Measurements from ENCODE around the gene CADM1.

CADM1 gene

DNA sequence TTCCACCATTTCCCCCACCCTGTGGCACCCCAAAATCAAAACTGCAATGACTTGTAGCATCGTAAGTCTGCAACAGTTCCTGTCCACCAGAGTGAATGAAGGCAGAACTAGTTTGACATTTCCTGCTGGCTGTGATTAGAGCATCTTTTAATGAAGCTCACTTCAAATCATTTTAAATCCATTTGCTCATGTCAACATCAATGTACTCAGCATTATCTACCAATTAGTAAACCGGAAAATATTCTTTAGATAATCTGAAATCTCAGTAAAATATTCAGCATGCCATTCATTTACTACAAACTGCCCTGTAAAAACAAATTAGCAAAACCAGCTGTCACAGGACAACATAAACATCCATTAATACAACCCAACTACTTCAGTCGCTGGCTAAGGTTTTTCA lies 38.1 kb downstream of the CADM1 start:
- H3K36me3 ChIP-seq (replicated peaks in 1 of 2; ENCODE audit: control insufficient read depth in 2 of 2, insufficient read depth in 2 of 2, low read length in 2 of 2): no peaks in the 10 kb centered on the region
- no peak overlapping the region for H3K9ac ChIP-seq (ENCODE audit: low read depth, low read length, poor library complexity)
- no peaks in the 10 kb centered on the region for H3K79me1 ChIP-seq (ENCODE audit: low read depth, low read length)
- no peak overlapping the region for H3K14ac ChIP-seq (ENCODE audit: low read length)
- H4K8ac ChIP-seq (ENCODE audit: low read depth, low read length): no peak overlapping the region
- no peak overlapping the region for H2AFZ ChIP-seq (ENCODE audit: low read length)
- H3K9me3 ChIP-seq (replicated peaks in 1 of 2; ENCODE audit: control insufficient read depth in 2 of 2, insufficient read depth in 1 of 2, low read depth in 1 of 2, low read length in 2 of 2): no peaks in the 10 kb centered on the region
- H3K4ac ChIP-seq (ENCODE audit: low read length): no peak overlapping the region
- peaks cover 4 to 5% of the 10 kb centered on the region in 2 donors for H3K4me1 ChIP-seq (ENCODE audit: control insufficient read depth in 2 of 2, insufficient read depth in 1 of 2, low read depth in 1 of 2, low read length in 2 of 2)
- no peak overlapping the region for H3K4me3 ChIP-seq (ENCODE audit: low read length in 2 of 2)
- WGBS, 2 donors (ENCODE audit: extremely low coverage in 2 of 2, insufficient read length in 2 of 2, insufficient replicate concordance in 1 of 2): no CpG with 5 or more reads among the region's 3 CpGs
- H3K23ac ChIP-seq (ENCODE audit: low read depth, low read length, poor library complexity): no peak overlapping the region
- no peak overlapping the region for H2BK12ac ChIP-seq (ENCODE audit: low read length)
- H3K27me3 ChIP-seq (ENCODE audit: control insufficient read depth in 3 of 3, insufficient read depth in 3 of 3, low read depth in 1 of 3, low read length in 3 of 3): no peaks in the 10 kb centered on the region
- no peak overlapping the region for H2AK5ac ChIP-seq (ENCODE audit: low read depth, low read length)
- H3K27ac ChIP-seq (replicated peaks; ENCODE audit: low read length): no peak overlapping the region
- H2BK5ac ChIP-seq (ENCODE audit: low read length): no peak overlapping the region
- no peak overlapping the region for H4K91ac ChIP-seq (ENCODE audit: low read depth, low read length, poor library complexity)
- H3K18ac ChIP-seq (ENCODE audit: low read length): no peak overlapping the region
- no peak for DNase-seq (ENCODE audit: low spot score)
- no peak overlapping the region for H2BK15ac ChIP-seq (ENCODE audit: low read length)
- no peak overlapping the region for H3K4me2 ChIP-seq (ENCODE audit: insufficient read depth, low read length, poor library complexity, severe bottlenecking)
- no peak overlapping the region for H2BK120ac ChIP-seq (ENCODE audit: low read depth, low read length)

- Histone ChIP-seq H3K79me1 (ENCODE audit: low read depth, low read length) (no peaks in the 10 kb centered on the region), H3K18ac (ENCODE audit: low read length) (no peak overlapping the region), H3K9me3 (replicated peaks in 1 of 2; ENCODE audit: control insufficient read depth in 2 of 2, insufficient read depth in 1 of 2, low read depth in 1 of 2, low read length in 2 of 2) (no peaks in the 10 kb centered on the region), H2BK120ac (ENCODE audit: low read depth, low read length) (no peak overlapping the region), H2AK5ac (ENCODE audit: low read depth, low read length) (no peak overlapping the region), H3K9ac (ENCODE audit: low read depth, low read length, poor library complexity) (no peak overlapping the region), H3K23ac (ENCODE audit: low read depth, low read length, poor library complexity) (no peak overlapping the region), H4K8ac (ENCODE audit: low read depth, low read length) (no peak overlapping the region), H4K91ac (ENCODE audit: low read depth, low read length, poor library complexity) (no peak overlapping the region), H2BK12ac (ENCODE audit: low read length) (no peak overlapping the region), H3K27ac (replicated peaks; ENCODE audit: low read length) (no peak overlapping the region), H3K14ac (ENCODE audit: low read length) (no peak overlapping the region), H3K4me2 (ENCODE audit: insufficient read depth, low read length, poor library complexity, severe bottlenecking) (no peak overlapping the region), H3K4ac (ENCODE audit: low read length) (no peak overlapping the region), H2BK15ac (ENCODE audit: low read length) (no peak overlapping the region), H2AFZ (ENCODE audit: low read length) (no peak overlapping the region), H3K27me3 (ENCODE audit: control insufficient read depth in 3 of 3, insufficient read depth in 3 of 3, low read depth in 1 of 3, low read length in 3 of 3) (no peaks in the 10 kb centered on the region), H3K4me1 (ENCODE audit: control insufficient read depth in 2 of 2, insufficient read depth in 1 of 2, low read depth in 1 of 2, low read length in 2 of 2) (peaks cover 5 to 6% of the 10 kb centered on the region in 2 donors), H2BK5ac (ENCODE audit: low read length) (no peak overlapping the region), H3K4me3 (ENCODE audit: low read length in 2 of 2) (no peak overlapping the region), H3K36me3 (replicated peaks in 1 of 2; ENCODE audit: control insufficient read depth in 2 of 2, insufficient read depth in 2 of 2, low read length in 2 of 2) (no peaks in the 10 kb centered on the region)
- no peak for DNase-seq (ENCODE audit: low spot score)
- no CpG with 5 or more reads among the region's 2 CpGs for WGBS, 2 donors (ENCODE audit: extremely low coverage in 2 of 2, insufficient read length in 2 of 2, insufficient replicate concordance in 1 of 2)
These were observed 39.9 kb downstream of the CADM1 start for GRCh38 chr11:115464269-115464668.

DNA sequence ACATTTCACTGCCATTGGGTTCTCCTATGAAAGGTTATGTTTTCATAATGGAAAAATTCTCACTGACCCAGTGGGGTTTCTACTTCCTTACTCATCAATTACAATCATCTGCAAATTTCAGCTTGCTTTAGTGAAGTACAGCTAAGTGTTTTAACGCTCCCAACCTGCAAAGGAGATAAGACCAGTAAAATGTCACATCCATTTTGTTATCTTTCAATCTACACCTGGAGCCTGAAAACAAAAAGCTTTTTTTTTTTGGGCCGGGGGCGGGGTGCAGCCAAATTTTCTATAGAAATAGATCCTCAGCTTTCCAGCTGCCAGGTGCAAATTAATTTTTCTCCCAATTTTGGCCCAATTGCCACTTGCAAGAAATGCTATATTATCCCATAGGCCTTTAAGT lies 40.6 kb downstream of the CADM1 start:
- Histone ChIP-seq H4K8ac (ENCODE audit: low read depth, low read length) (no peak overlapping the region), H3K4ac (ENCODE audit: low read length) (no peak overlapping the region)

GRCh38 chr11:115462757-115463156 lies 41.5 kb downstream of the CADM1 start:
- H2BK120ac ChIP-seq (ENCODE audit: low read depth, low read length): no peak overlapping the region
- H3K23ac ChIP-seq (ENCODE audit: low read depth, low read length, poor library complexity): no peak overlapping the region
- H2AK5ac ChIP-seq (ENCODE audit: low read depth, low read length): no peak overlapping the region
- no peaks in the 10 kb centered on the region for H3K36me3 ChIP-seq (replicated peaks in 1 of 2; ENCODE audit: control insufficient read depth in 2 of 2, insufficient read depth in 2 of 2, low read length in 2 of 2)
- no peak overlapping the region for H3K4me3 ChIP-seq (ENCODE audit: low read length in 2 of 2)
- no peak overlapping the region for H2BK15ac ChIP-seq (ENCODE audit: low read length)
- no peak for DNase-seq (ENCODE audit: low spot score)
- no peak overlapping the region for H4K8ac ChIP-seq (ENCODE audit: low read depth, low read length)
- no peaks in the 10 kb centered on the region for H3K9me3 ChIP-seq (replicated peaks in 1 of 2; ENCODE audit: control insufficient read depth in 2 of 2, insufficient read depth in 1 of 2, low read depth in 1 of 2, low read length in 2 of 2)
- no peaks in the 10 kb centered on the region for H3K27me3 ChIP-seq (ENCODE audit: control insufficient read depth in 3 of 3, insufficient read depth in 3 of 3, low read depth in 1 of 3, low read length in 3 of 3)
- no peak overlapping the region for H3K18ac ChIP-seq (ENCODE audit: low read length)
- H3K79me1 ChIP-seq (ENCODE audit: low read depth, low read length): no peaks in the 10 kb centered on the region
- no peak overlapping the region for H4K91ac ChIP-seq (ENCODE audit: low read depth, low read length, poor library complexity)
- no peak overlapping the region for H3K27ac ChIP-seq (replicated peaks; ENCODE audit: low read length)
- H3K4me2 ChIP-seq (ENCODE audit: insufficient read depth, low read length, poor library complexity, severe bottlenecking): no peak overlapping the region
- peaks cover 5 to 6% of the 10 kb centered on the region in 2 donors for H3K4me1 ChIP-seq (ENCODE audit: control insufficient read depth in 2 of 2, insufficient read depth in 1 of 2, low read depth in 1 of 2, low read length in 2 of 2)
- H3K14ac ChIP-seq (ENCODE audit: low read length): no peak overlapping the region
- H3K4ac ChIP-seq (ENCODE audit: low read length): no peak overlapping the region
- no peak overlapping the region for H3K9ac ChIP-seq (ENCODE audit: low read depth, low read length, poor library complexity)
- no CpG with 5 or more reads among the region's 1 CpG for WGBS, 2 donors (ENCODE audit: extremely low coverage in 2 of 2, insufficient read length in 2 of 2, insufficient replicate concordance in 1 of 2)
- H2AFZ ChIP-seq (ENCODE audit: low read length): no peak overlapping the region
- no peak overlapping the region for H2BK12ac ChIP-seq (ENCODE audit: low read length)
- H2BK5ac ChIP-seq (ENCODE audit: low read length): no peak overlapping the region

More for the DNA sequence above, 40.6 kb downstream of the CADM1 start:
- Histone ChIP-seq H3K4me2 (ENCODE audit: insufficient read depth, low read length, poor library complexity, severe bottlenecking) (no peak overlapping the region), H3K36me3 (replicated peaks in 1 of 2; ENCODE audit: control insufficient read depth in 2 of 2, insufficient read depth in 2 of 2, low read length in 2 of 2) (no peaks in the 10 kb centered on the region), H3K14ac (ENCODE audit: low read length) (no peak overlapping the region), H2BK5ac (ENCODE audit: low read length) (no peak overlapping the region), H2BK120ac (ENCODE audit: low read depth, low read length) (no peak overlapping the region), H3K9ac (ENCODE audit: low read depth, low read length, poor library complexity) (no peak overlapping the region), H3K79me1 (ENCODE audit: low read depth, low read length) (no peaks in the 10 kb centered on the region), H4K91ac (ENCODE audit: low read depth, low read length, poor library complexity) (no peak overlapping the region), H3K4me3 (ENCODE audit: low read length in 2 of 2) (no peak overlapping the region), H3K27me3 (ENCODE audit: control insufficient read depth in 3 of 3, insufficient read depth in 3 of 3, low read depth in 1 of 3, low read length in 3 of 3) (no peaks in the 10 kb centered on the region), H2AK5ac (ENCODE audit: low read depth, low read length) (no peak overlapping the region), H2AFZ (ENCODE audit: low read length) (no peak overlapping the region), H3K18ac (ENCODE audit: low read length) (no peak overlapping the region), H3K23ac (ENCODE audit: low read depth, low read length, poor library complexity) (no peak overlapping the region), H3K9me3 (replicated peaks in 1 of 2; ENCODE audit: control insufficient read depth in 2 of 2, insufficient read depth in 1 of 2, low read depth in 1 of 2, low read length in 2 of 2) (no peaks in the 10 kb centered on the region), H2BK12ac (ENCODE audit: low read length) (no peak overlapping the region), H3K27ac (replicated peaks; ENCODE audit: low read length) (no peak overlapping the region), H3K4me1 (ENCODE audit: control insufficient read depth in 2 of 2, insufficient read depth in 1 of 2, low read depth in 1 of 2, low read length in 2 of 2) (peaks cover 5 to 6% of the 10 kb centered on the region in 2 donors), H2BK15ac (ENCODE audit: low read length) (no peak overlapping the region)
- WGBS, 2 donors (ENCODE audit: extremely low coverage in 2 of 2, insufficient read length in 2 of 2, insufficient replicate concordance in 1 of 2): no CpG with 5 or more reads among the region's 3 CpGs
- no peak for DNase-seq (ENCODE audit: low spot score)

Measured in neuronal stem cell (in vitro differentiated cells).